GM21737 (cell line): ENCODE data around the gene CORO2B.
"Not testable (repeated sequence)": the region's sequence is repeated elsewhere in the genome, so short reads cannot be mapped to it uniquely, and the experiment has no call there.

ENCODE experiments used
- ATAC-seq: cut with Tn5 transposase; IDR thresholded peaks from one replicate; pipeline ENCODE4 v1.9.1; 2021; ENCODE audit warnings: mild to moderate bottlenecking, moderate library complexity; ENCODE audit not compliant: unreplicated experiment

CORO2B gene

DNA sequence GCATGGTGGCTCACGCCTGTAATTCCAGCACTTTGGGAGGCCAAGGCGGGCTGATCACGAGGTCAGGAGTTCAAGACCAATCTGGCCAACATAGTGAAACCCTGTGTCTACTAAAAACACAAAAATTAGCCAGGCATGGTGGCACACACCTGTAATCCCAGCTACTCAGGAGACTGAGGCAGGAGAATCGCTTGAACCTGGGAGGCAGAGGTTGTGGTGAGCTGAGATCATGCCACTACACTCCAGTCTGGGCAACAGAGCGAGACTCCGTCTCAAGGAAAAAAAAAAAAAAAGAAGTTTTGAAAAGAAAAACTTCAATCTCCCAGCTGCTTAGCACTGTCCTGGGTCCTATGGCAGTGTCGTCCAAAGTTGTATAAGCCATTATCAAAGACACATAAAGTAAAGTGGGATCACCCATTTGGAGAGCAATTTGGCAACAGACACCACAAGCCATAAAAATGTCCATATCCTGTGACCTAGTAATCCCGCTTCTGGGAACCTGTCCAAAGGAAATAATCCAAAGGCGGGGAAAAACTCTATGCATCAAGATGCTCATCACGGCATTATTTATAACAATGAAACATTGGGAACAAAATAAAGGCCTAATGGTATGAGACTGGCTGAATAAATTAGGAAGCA is 26.2 kb downstream of the CORO2B start:
- ATAC-seq: not testable (repeated sequence)

DNA sequence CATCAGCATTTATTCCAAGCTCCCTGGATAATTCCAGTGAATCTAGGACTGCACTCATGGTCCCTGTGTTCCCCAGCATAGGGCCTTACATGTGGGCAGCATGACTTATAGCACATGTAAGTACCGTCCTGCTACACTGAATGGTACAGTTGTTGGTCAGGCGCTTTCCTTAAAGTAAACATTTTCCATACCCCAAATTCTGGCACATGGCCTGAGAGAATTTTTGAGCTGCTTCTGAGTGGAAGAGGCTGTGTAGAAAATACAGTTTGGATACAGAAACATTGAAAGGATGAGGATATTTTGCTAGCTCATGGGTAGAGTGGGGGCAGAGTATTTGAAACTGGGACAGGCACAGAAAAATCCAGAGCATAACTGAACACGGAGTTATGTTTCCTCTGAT is 27.6 kb downstream of the CORO2B start:
- ATAC-seq: no peak

DNA sequence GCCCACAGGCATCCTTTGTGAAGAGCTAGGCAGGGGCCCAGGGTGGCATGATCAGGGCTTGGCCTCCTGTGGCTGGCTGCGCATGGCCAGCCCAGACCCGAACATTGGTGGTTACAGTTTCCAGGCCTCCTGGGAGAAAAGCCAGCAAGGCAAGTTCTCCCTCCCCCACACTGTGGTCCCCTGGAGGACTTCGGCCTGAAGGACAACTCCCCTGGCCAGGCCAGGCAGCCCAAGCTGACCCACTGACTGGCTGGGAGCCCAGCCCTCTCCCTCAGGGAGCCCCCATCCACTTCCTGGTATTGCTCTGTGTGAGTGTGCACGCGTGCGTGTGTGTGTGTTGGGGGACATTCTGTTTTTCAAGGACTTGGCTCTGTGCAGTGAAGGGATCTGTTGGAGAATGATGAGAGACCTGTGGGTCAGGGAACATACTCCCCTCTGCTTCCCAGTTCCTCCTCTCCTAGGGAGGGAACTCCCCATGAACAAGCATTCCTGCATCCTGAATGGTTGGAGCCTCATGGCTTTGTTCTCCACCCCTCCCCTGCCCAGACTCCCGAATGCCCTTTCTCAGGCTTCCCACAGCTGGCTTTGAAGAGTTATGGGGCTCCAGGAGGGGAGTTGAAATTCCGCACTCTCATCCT is 29.5 kb downstream of the CORO2B start:
- ATAC-seq: no peak

DNA sequence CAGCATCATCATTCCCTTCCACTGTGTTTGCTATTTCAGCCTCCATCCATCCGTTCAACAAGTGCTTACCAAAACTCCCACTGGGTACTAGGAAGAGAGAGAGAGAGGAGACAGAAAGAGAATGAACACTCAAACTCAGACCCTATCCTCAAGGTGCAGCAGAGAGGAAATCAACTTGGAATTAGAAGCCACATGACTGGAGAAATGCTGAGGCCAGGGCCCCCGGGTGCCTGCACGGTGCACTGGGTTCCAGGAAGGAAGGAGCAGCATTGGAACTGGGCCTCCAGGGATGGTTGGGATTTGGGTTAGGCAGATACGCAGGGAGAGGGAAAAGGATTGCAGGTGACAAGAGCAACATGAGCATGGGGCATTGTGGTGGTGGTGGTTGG is 30.0 kb downstream of the CORO2B start:
- no peak for ATAC-seq

DNA sequence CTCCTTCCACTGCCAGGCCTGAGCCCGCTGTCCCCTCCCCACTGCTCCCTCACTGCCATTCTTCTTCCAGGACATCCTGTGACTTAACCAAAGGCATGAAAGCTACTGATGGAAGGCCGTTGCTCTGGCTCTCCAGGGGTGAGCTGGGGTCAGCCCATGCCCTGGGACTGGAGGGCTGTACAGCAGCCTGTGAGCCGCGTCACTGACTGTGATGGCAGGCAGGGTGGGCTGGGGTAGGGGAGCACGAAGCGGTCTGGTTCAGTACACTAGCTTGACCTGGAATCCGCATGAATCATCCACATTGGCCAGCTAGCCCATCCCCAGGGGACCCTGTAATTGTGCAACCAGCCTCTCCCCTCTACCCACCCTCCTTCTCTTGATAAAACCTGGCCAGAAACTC is 30.8 kb downstream of the CORO2B start:
- ATAC-seq: no peak

DNA sequence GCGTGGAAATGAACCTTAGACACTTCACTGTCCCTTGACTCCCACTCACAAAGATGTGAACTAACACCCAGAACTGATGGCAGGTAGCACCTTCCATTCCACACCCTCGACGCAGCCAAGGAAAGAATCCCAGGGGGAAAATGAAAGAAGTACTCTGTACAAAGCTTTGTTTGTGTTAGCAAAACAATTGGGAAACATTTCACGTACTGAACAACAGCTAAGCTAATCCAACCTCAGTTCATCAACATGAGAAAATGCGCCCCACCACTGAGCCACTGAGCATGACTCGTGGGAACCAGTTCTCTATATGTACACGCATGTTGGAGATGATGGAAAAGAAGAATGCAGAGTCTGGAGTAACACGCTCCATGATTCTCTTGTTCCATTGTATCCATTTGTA is 32.0 kb downstream of the CORO2B start:
- no peak for ATAC-seq

DNA sequence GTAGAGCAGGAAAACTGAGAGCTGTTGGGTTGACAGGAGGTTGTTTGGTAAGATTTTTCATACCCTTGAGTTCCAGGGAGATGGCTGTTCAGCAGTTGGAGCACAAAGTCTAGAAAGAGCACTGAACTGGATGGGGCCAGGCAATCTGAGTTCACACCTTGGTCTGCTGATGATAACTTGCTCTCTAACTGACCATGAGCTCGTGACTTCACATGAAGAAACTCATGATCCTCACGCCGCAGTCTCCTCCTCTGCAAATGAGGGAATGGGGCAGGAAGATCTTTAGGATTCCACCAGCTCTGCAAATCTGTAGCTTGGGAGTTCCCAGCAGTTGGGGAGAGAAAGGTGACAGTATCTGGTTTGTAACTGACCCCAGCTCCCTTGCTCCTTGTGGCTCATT is 33.7 kb downstream of the CORO2B start:
- no peak for ATAC-seq

DNA sequence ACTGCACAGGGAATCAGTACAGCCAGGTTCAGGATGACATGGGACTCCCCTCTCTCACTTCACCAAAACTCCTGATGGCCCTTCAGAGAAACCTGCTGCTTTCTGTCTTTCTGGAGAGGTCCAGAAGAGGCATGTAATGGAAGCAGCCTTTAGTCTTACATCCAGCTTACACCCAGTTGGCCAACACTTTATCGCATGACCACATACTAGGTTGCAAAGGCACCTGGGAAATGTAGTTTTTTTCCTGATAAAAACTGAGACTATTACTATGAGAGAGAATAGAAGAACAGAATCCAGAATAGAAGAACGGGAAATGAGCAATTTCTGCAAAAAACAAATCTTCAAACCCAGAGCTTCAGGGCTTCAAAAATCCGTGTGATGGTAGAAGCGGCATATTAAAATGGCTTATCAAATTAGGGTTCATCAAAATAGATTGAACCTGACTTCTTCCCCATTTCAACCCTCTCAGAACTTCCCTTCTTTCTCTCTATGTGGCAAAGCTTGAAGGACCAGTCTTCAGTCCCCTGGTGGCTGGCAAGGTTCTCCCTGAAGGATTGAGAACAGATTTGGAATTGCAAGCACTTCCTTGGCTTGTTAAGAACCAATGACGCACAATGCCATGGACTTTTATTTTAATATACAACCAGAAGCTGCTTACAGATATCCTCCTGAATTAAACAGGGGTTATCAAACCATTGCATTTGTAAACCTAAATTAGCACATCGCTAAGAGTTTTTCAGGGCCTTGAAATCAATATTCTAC is 34.4 kb downstream of the CORO2B start:
- no peak for ATAC-seq

DNA sequence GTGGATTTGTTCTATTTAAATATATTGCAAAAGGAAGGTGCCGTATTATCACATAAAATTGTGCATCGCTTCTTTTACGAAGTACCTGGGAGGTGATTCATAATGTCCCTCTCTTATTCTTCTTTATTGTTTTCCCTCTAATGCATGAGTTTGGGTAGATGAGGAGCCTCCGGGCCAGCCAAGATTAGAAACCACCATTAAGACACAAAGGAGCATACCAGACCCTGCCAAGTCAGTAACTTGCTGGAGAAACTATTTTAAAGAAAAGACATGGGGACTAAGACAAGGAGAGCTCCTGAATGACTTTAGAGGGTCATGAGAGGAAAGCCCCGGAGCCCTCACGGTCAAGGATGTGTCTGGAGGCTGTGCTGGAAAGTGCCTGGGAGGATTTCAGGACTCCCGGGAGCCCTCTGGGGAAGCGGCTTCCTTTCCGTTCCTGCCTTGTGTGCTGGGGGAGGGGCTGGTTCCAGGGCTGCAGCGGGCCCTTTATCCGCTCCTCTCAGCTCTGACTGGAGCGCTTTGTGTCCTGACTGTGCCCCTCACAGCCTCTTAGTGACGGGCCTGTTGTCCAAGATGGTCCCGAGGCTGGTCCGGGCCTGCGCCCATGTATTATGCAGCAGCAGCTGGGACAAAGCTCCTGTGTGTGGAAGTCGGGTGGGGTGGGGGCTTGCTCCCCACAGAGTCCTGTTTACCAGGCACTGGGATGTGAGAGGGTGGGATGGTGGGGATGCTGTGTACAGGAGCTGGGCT is 35.7 kb downstream of the CORO2B start:
- ATAC-seq: no peak

DNA sequence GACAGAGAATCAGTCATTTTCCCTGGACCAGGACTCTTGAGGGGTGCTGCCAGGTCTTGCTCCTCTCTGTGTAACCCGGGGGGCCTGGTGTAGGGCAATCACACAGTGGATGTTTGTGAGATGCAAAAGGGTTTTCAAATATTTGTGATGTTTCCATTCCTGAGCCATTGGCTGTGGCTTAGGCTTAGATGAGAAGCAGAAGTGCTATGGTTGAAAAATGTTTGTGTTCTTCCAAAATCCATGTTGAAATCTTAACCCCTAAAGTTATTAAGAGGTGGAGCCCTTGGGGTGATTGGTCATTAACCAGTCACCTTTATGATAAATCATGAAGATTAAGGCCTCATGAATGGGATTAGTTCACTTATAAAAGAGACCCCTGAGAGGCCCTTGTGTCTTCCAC is 36.5 kb downstream of the CORO2B start:
- no peak for ATAC-seq

DNA sequence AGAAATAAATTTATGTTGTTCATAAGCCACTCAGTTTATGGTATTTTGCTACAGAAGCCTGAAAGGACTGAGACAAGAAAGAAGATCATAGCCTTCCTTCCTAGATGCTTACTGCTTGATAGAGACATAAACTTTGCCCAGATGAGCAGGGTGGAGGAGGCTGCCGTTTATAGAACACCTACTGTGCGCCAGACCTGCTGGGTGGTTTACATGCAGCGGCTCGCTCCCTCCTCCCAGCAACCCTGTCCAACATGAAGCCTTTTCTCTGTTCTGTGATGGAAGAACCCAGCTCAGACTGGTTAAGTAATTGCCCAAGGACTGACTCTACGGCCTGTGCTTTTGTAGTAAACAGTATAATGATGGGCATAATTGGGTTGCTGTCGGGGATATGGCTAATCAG is 37.0 kb downstream of the CORO2B start:
- no peak for ATAC-seq

DNA sequence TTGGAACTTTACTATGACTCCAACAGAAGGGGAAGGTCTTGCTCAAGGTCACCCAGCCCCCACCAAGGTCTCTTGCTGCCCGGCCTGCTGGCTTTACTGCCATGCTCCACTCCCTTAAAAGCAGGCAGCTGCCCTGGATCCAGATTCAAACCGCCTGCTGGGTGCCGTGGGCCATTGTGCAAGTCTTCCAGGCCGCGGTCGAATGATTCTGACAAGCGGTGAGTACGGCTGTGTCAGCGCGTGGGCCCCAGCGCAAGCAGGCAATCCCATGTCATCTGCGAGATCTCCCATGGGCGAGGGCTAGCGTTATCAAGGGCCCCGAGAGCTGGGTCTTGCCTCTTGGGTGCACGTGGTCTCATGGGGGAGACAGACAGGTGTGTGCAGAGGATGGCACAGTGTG is 37.6 kb downstream of the CORO2B start:
- no peak for ATAC-seq

DNA sequence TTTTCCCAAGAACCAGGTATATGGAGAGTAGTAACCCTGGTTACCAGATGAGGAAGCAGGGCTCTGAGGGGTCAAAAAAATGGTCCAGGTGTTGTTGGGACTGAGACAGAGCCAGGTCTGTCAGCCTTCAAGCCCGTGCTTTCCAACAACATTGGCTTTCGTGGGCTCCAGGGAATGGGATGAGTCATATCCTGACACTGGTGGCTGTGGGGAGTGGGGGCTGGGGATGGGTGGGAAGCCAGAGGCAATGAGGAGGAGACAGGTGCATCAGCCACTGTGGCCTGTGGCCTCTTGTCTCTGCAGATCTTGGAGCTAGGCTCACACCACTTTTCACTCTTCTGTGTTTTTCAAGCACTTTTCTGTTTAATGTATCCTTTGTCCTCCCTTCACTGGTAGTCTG is 38.2 kb downstream of the CORO2B start:
- ATAC-seq: no peak

DNA sequence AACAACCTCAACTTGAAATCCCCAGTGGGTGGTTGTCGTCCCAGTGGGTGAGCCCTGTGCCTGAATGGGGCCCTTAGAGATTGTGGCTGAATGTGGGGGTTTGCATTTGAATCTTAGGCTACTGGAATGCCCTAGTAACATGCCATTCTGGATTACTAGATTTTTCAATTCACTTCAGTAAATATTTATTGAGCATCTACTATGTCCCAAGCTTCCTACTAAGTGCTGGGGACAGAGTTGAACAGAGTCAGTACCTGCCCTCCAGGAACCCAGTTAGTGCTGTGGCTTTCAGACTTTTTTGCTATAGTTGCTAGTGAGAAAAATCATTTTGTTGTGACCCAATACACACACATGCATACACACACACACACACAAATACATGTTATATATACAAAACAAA is 39.0 kb downstream of the CORO2B start:
- no peak for ATAC-seq

DNA sequence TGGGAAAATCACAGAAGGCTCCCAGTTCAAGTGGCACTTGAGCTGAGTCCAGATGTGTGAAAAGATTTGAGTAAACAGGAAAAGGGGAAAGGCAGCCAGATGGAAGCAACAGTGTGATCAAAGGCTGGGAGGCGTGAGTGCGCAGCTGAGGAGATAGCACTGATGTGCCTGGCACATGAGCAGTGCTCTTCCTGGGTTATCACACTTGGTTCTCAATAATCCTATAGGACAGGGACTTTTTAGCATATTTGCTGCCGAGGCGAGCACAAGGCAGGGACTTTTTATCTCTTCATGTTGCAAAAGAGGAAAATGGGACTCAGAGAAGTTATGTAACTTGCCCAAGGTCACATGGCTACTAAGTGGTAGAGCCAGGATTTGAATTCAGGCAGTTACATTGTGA is 39.6 kb downstream of the CORO2B start:
- ATAC-seq: no peak

DNA sequence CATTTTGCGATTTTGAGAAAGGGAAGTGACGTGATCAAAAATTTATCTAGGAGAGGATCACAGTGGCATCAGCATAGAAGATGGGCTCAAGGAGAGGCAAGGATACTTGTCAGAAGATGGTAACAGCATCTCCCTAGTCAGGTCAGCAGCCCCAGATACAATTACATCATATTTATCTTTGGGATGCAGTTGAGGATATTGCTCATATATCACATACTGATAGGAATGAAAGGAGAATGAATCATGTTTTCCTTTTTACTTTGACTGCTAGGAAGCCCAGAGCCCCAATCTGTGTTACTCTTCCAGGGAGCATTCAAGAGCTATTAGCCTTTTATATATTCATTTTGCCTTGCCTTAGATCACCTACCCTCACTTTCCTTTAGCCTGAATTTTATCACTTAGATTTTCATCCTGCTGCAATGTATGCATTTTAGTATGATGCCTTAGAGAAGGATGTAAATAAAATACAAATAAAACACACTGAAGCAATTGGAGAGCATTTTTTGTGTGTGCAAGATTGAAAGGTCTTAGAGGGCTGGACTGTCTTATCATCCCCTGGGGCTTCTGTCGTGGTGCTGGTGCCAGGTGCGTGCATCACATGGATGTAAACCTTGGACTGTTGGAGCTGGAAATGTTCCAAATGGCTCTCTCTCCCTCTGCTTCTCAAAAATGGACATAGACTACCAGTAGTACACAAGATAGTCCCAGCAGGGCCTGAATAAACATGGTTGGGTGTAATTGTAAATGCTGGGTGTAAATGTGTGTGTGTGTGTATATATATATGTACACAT is 40.3 kb downstream of the CORO2B start:
- no peak for ATAC-seq

DNA sequence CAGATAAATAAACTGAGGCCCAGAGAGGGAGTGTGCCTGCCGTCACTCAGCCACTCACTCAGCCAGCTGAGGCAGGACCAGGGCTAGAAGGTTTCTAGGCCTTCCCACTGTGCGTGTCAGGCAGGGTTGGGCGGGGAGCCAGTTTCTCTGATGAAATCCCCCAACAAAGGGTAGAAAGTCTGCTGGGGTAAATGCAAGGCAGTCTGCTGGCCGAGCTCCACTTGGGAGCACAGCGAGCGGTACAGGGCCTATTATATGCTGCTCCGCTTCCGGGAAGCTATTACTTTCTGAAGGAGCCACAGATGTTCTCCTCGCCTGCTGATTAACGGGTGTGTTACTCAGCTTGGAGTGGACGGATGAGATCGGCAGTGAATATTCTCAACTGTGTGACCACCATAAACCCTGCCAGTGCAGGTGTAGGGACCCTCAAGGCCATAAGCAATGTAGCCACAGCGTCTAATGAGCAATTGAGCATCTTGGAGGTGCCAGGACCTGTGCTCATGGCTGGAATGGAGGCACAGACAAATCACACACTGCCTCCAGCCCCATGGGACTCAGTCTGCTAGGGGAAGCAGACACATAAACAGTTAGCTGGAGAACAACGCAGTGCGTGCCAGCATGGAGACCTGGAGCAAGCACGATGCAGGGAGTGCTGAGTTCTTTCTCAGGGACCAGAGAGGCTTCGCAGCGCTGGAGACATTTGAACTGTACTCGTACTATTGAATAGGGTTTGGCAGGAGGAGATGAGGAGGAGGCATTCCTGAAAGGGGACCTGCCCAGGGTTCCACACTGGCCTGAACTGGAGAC is 42.1 kb downstream of the CORO2B start:
- no peak for ATAC-seq

DNA sequence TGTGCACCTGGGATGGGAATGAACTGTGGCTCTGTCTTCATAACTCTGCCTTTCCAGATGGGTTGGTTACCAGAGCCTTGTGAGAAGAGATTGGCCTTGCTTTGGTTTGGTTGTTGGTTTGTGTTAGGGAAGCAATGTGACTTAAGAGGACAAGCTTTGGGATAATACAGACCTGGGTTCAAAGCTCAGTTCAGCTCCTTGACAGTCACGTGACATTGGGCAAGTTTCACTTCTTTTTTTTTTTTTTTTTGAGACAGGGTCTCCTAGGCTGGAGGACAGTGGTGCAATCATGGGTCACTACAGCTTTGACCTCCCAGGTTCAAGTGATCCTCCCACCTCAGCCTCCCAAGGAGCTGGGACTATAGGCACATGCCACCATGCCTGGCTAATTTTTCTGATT is 42.7 kb downstream of the CORO2B start:
- ATAC-seq: no peak

DNA sequence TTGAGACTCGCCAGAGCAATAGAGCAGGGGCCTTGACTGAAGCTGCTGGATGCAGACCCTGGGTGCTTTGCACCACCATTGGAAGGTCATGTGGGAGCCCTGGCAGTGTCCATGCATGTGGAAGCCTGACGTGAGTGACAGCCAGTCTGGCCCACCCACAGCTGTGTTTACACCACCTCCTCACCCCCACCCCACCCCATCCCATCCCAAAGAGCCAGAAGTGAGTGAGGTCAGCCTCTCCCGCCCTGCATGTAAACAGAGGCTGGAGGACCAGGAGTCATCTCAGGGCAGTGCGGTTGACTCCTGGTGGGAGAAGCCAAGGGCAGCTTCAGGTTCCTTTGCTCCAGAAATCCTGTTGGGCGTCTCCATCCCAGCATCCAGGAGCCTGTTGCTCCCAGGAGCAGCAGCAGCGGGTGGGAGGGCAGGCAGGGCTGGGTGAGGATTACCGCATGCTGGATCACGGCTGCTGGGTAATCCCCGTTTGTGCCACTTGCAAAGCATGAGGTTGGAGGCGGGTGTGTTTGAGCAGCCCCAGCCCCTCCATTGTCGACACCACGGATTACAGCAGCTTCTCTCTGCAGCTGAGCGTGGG is 44.6 kb downstream of the CORO2B start:
- no peak for ATAC-seq

DNA sequence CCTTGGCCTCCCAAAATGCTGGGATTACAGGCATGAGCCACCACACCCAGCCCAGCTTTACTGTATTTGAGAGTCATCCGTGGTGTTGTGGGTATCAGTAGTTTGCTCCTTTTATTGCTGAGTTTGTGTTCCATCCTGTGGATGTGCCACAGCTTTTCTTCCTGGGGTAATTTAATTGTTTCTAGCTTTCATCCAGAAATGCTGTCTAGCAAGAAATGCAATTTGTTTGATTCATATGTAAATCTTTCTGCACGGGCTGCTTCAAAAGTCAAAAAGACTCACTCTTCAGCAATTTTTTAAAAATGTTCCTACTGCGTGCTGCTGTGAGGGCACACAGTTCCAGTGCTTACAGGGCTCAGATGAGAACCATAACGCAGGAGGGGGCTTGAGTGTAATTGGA is 47.1 kb downstream of the CORO2B start:
- ATAC-seq: no peak
